Pancreas (tissue), 10 donors: Measurements from ENCODE around the gene NEGR1. TPM values are rescaled to one million over a fixed set of nuclear protein-coding genes. Genes with fewer than 3 reads are reported as not detected.

ENCODE experiments used
- ATAC-seq, 4 donors: fragments of 200-7000 bp; cut with Tn5 transposase; one replicate each; pipeline versions ENCODE4 v1.8.0 to v1.9.1; 2020; ENCODE audit warnings: mild to moderate bottlenecking in 4 of 4, moderate library complexity in 4 of 4
- DNase-seq, 6 donors: peaks; one replicate each; pipeline ENCODE4 v3.0.0-alpha.2; 2020
- FAIRE-seq: peaks from 2 replicates; lab custom pipeline; 2012; peaks lifted over from hg19 to GRCh38; lab: Jason Lieb, UNC
- H3K27ac ChIP-seq, 4 donors: fragments of 200-600 bp; sonication (generic); 1 replicate in 3 of 4; 2 replicates in 1 of 4; pipeline versions ENCODE4 v1.5.0 to v1.8.0; 2020
- H3K27me3 ChIP-seq, 4 donors: fragments of 200-600 bp; one replicate each; pipeline ENCODE4 v1.8.0; 2021
- H3K36me3 ChIP-seq, 3 donors: fragments of 200-600 bp; sonication (generic) in 1 of 3; one replicate each; pipeline versions ENCODE4 v1.5.0 to v1.8.0; 2020 to 2021
- H3K4me1 ChIP-seq, 3 donors: fragments of 200-600 bp; one replicate each; pipeline ENCODE4 v1.8.0; 2021
- H3K4me3 ChIP-seq, 4 donors: fragments of 200-600 bp; sonication (generic) in 2 of 4; one replicate each; pipeline versions ENCODE4 v1.5.0 to v1.8.0; 2020 to 2021
- H3K9me3 ChIP-seq, 4 donors: fragments of 200-600 bp; one replicate each; pipeline ENCODE4 v1.8.0; 2021
- CTCF ChIP-seq, 4 donors: fragments of 200-600 bp; sonication (generic) in 3 of 4; IDR thresholded peaks; one replicate each; pipeline versions ENCODE4 v1.5.0 to v1.8.0; 2021; ENCODE audit warnings: antibody characterized with exemption in 4 of 4
- WGBS, 2 donors: extraction: QIAGEN DNeasy Blood & Tissue Kit; methylation state at CpG; one replicate each; pipeline ENCODE4 v1.1.7; 2013; 5-methylcytosine and 5-hydroxymethylcytosine counted together
- intact Hi-C, 3 donors: fragments of 100-400 bp; cut with DNase I; formaldehyde crosslinking; loops; one replicate each; pipeline versions ENCODE4 v1.11.1 to v1.14.2; 2022
- polyA plus RNA-seq, 2 donors: library from polyadenylated mRNA; stranded (reverse); fragments of 200-250 nt; gene quantifications; one replicate each; pipeline ENCODE4 v1.2.3, GENCODE V29; 2013
- total RNA-seq, 6 donors: library from RNA; stranded (reverse); fragmentation: NEBNext Ultra II Directional in 4 of 6; extraction: Animal tissue kit (Norgen Biotek cat#: 25700) in 4 of 6; gene quantifications; one replicate each; pipeline versions ENCODE4 v1.2.1 to v1.2.4, GENCODE V29; 2021 to 2023
- donor health status: healthy with polysubstance abuse.
- donor health status: DM: no; HTN: no; CAD: no; lungs with moderate emphysema.
- donor health status: DM: no; HTN: no; CAD: no.
- donor health status: control.
- donor health status: control.
- donor health status: Bipolar disorder and iron deficiency.
- donor health status: DM: yes; HTN: yes; CAD: no.
- donor health status: DM: no; HTN: no; CAD: no.
- donor health status: DM: no; HTN: no; CAD: no.
- donor health status: DM: yes; HTN: yes; CAD: no.

NEGR1 gene
- total and polyA plus RNA-seq, 8 donors: 1.2 to 9.3 (median 3.4) TPM

DNA sequence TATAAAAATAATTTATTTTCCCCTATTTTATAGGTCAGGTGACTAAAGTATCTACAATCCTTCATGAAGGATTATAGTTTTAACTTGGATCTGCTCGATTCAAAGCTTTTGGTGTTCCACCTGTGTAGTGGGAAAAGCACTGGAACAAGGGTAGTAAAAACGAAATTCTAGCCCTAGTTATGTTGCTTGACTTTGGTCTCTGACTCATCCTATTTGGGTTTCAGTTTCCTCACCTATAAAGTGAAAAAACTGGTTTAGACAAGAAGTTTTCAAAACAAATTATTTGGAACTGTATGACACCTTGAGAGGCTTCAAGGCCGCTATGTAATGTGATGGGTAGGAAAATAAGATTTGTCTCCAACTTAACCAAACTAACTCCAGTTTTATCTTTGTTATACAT lies 696.3 kb downstream of the NEGR1 start:
- FAIRE-seq (no peak), ATAC-seq (no peak), DNase-seq (no peak)
- TF ChIP-seq CTCF (IDR thresholded peaks at IDR 0.05): no peak
- H3K4me1 ChIP-seq: no peaks in the 10 kb centered on the region
- H3K27ac ChIP-seq: no peak overlapping the region
- no peaks in the 10 kb centered on the region for H3K9me3 ChIP-seq
- H3K36me3 ChIP-seq: no peaks in the 10 kb centered on the region
- no peaks in the 10 kb centered on the region for H3K27me3 ChIP-seq
- H3K4me3 ChIP-seq: no peak overlapping the region
- WGBS, 2 donors: 52 to 66% methylated on average over 3 of the region's 3 CpGs
- intact Hi-C loops: no loop called here

GRCh38 chr1:71583756-71584155 lies 698.6 kb downstream of the NEGR1 start:
- FAIRE-seq: no peak

DNA sequence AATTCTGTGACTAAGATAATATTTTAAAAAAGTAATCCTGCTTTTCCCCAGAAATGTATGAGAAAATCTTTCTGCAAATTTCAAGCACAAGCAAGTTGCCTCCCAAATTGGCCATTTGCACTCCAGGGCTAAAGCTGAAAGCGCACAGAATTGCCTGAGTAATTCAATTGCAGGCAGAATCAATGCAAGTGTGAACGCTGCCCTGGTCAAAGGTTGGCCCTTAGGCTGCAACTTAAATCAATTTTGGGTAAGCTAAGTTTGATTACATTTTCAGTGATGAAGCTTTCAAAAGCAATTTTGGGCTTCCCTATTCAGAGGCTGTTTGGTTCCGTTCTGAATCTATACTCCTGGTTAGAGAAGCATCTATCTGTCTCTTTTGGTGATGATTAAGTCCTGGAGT lies 699.7 kb downstream of the NEGR1 start:
- H3K36me3 ChIP-seq: no peaks in the 10 kb centered on the region
- no peaks in the 10 kb centered on the region for H3K27me3 ChIP-seq
- no peaks in the 10 kb centered on the region for H3K4me1 ChIP-seq
- intact Hi-C loops: no loop called here
- 50 to 69% methylated on average over 3 of the region's 3 CpGs for WGBS, 2 donors
- ATAC-seq (no peak), DNase-seq (no peak), FAIRE-seq (no peak)
- H3K27ac ChIP-seq: no peak overlapping the region
- H3K4me3 ChIP-seq: no peak overlapping the region
- no peak for TF ChIP-seq CTCF (IDR thresholded peaks at IDR 0.05)
- no peaks in the 10 kb centered on the region for H3K9me3 ChIP-seq

More at GRCh38 chr1:71583756-71584155, 698.6 kb downstream of the NEGR1 start:
- ATAC-seq (no peak), DNase-seq (no peak)
- Histone ChIP-seq H3K27me3 (no peaks in the 10 kb centered on the region), H3K4me1 (no peaks in the 10 kb centered on the region), H3K9me3 (no peaks in the 10 kb centered on the region), H3K4me3 (no peak overlapping the region), H3K27ac (no peak overlapping the region), H3K36me3 (no peaks in the 10 kb centered on the region)
- intact Hi-C loops: no loop called here
- TF ChIP-seq CTCF (IDR thresholded peaks at IDR 0.05): no peak
- WGBS, 2 donors: 69 to 75% methylated on average over 2 of the region's 2 CpGs

DNA sequence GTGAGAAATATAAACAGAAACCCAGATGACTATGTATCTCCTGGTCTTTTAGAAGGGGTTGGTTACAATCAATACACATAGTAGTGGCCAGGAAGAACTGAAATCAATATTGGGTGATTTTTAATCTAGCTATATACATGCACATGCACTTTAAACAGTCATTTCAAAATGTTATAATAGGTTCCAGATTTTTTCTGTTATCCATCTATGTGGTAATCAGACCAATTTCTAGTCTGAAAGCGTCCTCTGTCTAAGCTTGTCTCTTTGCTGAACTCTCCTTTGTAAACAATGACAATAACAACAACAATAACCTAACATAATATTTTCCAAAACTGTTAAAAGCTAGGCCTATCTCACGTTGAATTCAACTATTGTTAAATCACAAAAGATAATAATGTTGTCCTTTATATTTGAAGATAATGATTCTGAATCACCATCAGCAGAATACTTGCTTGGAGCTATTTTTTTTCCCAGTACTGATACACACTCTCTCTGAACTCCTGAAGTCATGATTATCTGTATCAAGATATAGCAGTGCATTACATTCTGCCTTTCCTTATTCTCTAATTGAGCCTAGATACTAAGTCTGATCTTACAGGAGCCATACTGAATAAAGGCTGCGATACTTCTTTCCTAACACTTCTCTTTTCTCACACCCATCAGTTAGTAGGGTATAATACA lies 704.7 kb downstream of the NEGR1 start:
- no peak for ATAC-seq
- WGBS, 2 donors: 61 to 66% methylated on average over 3 of the region's 3 CpGs
- no peak for TF ChIP-seq CTCF (IDR thresholded peaks at IDR 0.05)

DNA sequence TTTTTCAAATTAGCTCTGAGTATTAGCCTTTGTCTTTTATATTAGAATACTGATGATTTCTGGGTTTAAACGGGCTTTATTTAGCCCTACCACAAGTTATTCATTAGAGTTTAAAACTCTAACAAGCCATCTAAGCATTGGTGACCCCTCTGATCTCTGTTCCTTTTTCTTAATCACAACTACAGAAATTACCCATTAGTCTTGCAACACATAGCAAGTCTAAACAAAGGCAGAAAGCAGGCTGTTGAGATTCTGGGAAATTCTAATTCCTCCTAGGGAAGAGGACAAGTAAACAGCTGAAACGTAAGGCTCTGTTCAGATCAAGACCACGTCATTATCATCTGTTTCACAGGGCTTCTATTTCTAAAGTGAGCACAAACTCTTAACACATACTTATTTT lies 710.3 kb downstream of the NEGR1 start:
- no peak for ATAC-seq
- DNase-seq: no peak
- TF ChIP-seq CTCF (IDR thresholded peaks at IDR 0.05): no peak
- FAIRE-seq: no peak
- Histone ChIP-seq H3K4me3 (no peak overlapping the region), H3K36me3 (no peaks in the 10 kb centered on the region), H3K27ac (no peak overlapping the region), H3K27me3 (no peaks in the 10 kb centered on the region), H3K4me1 (no peaks in the 10 kb centered on the region), H3K9me3 (no peaks in the 10 kb centered on the region)
- WGBS, 2 donors: 51 to 61% methylated on average over 3 of the region's 3 CpGs
- intact Hi-C loops: no loop called here

More for the DNA sequence above, 704.7 kb downstream of the NEGR1 start:
- Histone ChIP-seq H3K27me3 (no peaks in the 10 kb centered on the region), H3K4me3 (no peak overlapping the region), H3K27ac (no peak overlapping the region), H3K36me3 (no peaks in the 10 kb centered on the region), H3K9me3 (no peaks in the 10 kb centered on the region), H3K4me1 (no peaks in the 10 kb centered on the region)
- DNase-seq (no peak), FAIRE-seq (no peak)
- intact Hi-C loops: no loop called here
